GM12801 (cell line): ENCODE data around the gene ING5.

ENCODE experiments used
- TF ChIP-seq, protein P1 (sequence below): IDR thresholded peaks from one replicate; pipeline ENCODE4 v1.5.1; 2011; ENCODE audit warnings: control low read depth; ENCODE audit not compliant: insufficient read length; ENCODE audit errors: extremely low read depth

The ING5 gene

DNA sequence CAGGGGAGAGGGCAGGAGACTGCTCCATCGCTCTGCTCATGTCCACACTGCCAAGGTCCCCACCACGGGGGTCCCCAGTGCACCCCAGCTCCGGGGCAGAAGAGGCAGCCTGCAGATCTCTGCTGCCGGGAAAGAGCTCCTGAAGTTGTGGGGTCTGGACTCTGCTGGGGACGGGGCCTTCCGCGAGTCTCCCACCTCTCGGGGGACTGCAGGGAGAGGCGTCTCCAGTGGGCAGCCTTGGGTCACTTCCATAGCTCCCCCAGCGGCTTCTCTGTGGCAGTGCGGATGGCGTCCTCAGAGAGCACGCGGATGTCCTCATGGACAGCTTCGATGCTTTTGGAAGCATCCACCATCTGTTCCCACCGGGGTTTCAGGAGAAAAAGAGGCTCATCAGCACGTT lies 26.0 kb upstream of the ING5 start:
- TF ChIP-seq, protein P1, sequence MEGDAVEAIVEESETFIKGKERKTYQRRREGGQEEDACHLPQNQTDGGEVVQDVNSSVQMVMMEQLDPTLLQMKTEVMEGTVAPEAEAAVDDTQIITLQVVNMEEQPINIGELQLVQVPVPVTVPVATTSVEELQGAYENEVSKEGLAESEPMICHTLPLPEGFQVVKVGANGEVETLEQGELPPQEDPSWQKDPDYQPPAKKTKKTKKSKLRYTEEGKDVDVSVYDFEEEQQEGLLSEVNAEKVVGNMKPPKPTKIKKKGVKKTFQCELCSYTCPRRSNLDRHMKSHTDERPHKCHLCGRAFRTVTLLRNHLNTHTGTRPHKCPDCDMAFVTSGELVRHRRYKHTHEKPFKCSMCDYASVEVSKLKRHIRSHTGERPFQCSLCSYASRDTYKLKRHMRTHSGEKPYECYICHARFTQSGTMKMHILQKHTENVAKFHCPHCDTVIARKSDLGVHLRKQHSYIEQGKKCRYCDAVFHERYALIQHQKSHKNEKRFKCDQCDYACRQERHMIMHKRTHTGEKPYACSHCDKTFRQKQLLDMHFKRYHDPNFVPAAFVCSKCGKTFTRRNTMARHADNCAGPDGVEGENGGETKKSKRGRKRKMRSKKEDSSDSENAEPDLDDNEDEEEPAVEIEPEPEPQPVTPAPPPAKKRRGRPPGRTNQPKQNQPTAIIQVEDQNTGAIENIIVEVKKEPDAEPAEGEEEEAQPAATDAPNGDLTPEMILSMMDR, result no peak

DNA sequence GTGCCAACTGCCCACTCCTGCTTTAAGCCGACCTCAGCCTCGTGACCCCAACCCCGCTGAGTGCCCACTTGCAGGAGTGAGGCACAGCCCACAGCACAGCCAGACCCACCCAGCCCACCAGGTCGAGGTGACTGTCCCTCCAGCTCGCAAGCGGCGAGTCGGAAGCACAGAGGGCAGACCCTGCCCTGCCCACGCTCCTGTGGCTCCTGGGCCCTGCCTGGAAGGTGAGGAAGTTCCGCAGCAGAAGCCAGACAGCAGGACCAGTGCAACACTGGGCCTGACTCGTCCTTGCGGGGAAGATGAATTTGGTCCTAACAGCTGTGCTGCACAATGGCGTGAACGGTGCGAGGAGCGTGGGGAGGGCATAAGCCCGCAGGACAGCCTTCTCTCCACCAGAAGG lies 25.2 kb upstream of the ING5 start:
- TF ChIP-seq, protein P1, result no peak

DNA sequence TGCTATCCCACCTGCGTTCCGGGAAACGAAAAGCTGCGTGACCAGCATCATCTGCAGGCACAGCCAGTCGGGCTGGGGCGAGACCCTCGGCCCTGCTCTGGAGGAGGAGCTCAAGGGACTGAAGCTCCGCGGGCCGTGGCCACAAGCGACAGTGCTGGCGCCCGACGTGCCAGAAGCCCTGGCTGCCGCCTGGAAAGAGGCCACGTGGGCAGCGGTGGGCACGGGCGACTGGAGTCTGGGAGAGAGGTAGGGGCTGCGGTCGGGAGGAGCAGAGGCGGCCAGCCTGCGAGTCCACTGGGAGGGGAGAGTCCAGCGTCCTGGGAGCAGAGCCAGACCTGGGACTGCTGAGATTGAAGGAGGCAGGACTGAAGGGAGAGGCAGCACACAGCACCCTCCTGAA lies 24.4 kb upstream of the ING5 start:
- TF ChIP-seq, protein P1, result no peak

DNA sequence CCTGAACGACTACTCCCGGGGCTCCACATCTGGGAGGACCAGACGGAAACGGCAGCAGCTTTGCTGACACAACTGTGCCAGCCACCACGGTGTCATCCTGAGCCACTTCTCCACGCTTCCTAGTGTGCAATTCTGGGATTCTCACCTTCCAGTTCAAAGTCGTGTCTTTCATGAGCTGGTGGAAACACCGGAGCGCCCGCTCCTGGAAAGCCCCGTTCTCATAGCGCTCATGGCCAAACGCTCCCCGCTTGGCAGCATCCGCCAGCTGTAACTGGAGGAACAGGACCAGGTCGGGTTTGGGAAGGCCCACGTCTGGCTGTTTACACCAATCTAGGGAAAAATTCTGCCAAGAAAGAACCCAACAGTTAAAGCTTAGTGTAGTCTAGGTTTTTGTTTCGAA lies 23.5 kb upstream of the ING5 start:
- TF ChIP-seq, protein P1, result no peak

DNA sequence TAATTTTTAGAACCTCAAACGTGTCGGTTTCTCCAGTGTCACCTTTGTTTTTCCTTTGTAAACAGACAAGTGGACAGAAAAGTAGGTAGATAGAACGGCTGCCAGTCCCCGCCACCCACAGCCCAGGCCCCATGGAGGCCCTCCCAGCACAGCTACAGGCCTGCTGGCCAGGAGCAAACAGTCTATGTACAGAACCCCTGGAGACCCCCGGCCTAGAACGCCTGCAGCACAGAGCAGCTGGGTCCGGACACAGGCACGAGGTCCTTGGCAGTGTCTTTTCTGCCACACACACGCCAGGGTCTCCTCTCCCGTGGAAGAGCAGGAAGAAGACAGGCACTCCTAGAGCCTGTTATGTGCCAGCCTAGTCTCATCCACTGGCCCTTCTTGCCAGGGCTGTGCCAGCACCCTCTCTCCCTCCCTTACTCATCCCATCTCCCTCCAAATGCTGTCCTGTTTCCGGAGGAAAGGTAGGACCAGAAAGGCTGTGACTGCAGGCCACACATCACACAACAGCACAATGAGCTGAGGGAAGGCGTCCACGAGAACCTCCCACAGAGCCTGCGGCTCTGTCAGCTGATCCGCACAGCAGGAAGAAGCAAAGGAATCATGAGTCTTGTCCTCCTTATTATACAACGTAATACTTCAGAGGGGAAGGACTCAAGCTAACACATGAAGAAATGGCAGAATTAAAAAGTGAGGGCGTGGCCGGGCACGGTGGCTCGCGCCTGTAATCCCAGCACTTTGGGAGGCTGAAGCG lies 22.9 kb upstream of the ING5 start:
- TF ChIP-seq, protein P1, result no peak

DNA sequence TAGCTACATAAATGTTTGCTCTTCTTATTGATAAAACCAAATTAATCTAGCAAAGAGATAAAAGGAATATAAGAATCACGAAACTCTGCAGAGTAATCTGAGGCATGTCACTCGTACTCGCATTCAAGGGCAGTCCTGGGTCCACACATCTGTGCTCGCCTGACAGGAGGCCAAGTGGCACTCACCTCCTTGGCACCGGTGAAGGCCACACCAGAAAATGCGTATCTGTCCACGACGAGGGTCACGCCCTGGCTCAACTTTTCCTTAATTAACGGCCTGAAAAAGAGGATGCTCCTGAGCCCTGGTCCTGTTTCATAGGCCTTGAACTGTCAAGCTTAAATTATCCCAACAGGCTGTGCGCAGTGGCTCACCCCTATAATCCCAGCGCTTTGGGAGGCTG lies 21.8 kb upstream of the ING5 start:
- TF ChIP-seq, protein P1, result no peak

DNA sequence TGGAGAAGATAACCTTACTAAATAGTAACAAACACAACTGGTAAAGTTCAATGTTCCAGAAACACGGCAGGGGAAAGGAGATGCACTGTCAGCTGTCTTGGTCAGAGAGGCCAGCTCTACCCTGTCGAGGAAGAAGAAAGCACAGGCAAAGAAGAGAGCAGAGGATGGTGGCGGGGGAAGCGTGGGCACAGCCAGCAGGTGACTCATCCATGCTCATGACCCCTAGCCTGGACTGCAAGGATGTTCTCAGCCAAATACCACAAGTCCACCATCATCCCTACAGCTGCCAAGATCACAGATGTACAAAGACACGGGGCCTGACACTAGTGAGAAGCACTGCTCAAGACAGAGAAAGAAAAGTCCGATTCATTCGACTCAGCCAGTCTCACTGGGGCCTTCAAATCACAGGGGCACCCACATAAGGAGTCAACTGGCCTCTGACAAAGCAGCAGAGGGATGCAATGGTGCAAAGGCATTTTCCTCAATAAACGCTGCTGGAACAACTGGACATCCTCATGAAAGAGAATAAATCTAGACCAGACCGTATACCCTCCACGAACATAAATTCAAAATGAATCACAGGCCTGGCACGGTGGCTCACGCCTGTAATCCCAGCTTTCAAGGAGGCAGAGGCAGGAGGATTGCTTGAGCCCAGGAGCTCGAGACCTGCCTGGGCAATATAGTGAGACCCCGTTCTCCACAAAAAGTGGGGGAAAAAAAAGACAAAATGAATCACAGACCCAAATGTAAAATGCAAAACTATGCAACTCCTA lies 20.8 kb upstream of the ING5 start:
- TF ChIP-seq, protein P1, result no peak
